NCI-H524 treated with DMSO at 0.1 percent for 48 hours (cell line): ENCODE results near the gene PPM1H.

Experiments used
- DNase-seq: peaks from one replicate; lab custom pipeline; 2025; lab: John Stamatoyannopoulos, UW

PPM1H gene

GRCh38 chr12:62799126-62799736, 135.7 kb downstream of the PPM1H start:
- no peak for DNase-seq

- no peak for DNase-seq
Observed at GRCh38 chr12:62794218-62794583, 140.7 kb downstream of the PPM1H start.

GRCh38 chr12:62793256-62794217, 141.4 kb downstream of the PPM1H start:
- DNase-seq: peak; percentile 79

- no peak for DNase-seq
Observed at GRCh38 chr12:62792236-62792870, 142.6 kb downstream of the PPM1H start.

GRCh38 chr12:62789851-62790250, 145.1 kb downstream of the PPM1H start:
- no peak for DNase-seq

GRCh38 chr12:62787611-62788010, 147.3 kb downstream of the PPM1H start:
- no peak for DNase-seq

GRCh38 chr12:62787023-62787422, 147.9 kb downstream of the PPM1H start:
- DNase-seq: no peak

- DNase-seq: no peak
Observed at GRCh38 chr12:62785941-62786559, 148.9 kb downstream of the PPM1H start.

- DNase-seq: no peak
Observed at GRCh38 chr12:62784576-62784975, 150.4 kb downstream of the PPM1H start.

GRCh38 chr12:62783881-62784280, 151.1 kb downstream of the PPM1H start:
- DNase-seq: no peak

- DNase-seq: no peak
Observed at GRCh38 chr12:62781136-62781880, 153.6 kb downstream of the PPM1H start.

GRCh38 chr12:62779488-62779887, 155.5 kb downstream of the PPM1H start:
- DNase-seq: no peak

- no peak for DNase-seq
Observed at GRCh38 chr12:62778187-62778586, 156.8 kb downstream of the PPM1H start.

GRCh38 chr12:62776997-62777396, 158.0 kb downstream of the PPM1H start:
- DNase-seq: no peak

- no peak for DNase-seq
Observed at GRCh38 chr12:62776575-62776974, 158.4 kb downstream of the PPM1H start.

GRCh38 chr12:62774794-62775193, 160.2 kb downstream of the PPM1H start:
- DNase-seq: no peak

GRCh38 chr12:62772416-62772955, 162.5 kb downstream of the PPM1H start:
- no peak for DNase-seq

GRCh38 chr12:62771828-62772227, 163.1 kb downstream of the PPM1H start:
- no peak for DNase-seq

- no peak for DNase-seq
Observed at GRCh38 chr12:62770381-62770780, 164.6 kb downstream of the PPM1H start.

- no peak for DNase-seq
Observed at GRCh38 chr12:62769076-62769619, 165.8 kb downstream of the PPM1H start.

- no peak for DNase-seq
Observed at GRCh38 chr12:62767946-62768345, 167.0 kb downstream of the PPM1H start.
